NCI-H2107 treated with DMSO at 0.1 percent for 48 hours (cell line): ENCODE measurements around the gene TRIP11.

Experiments used
- DNase-seq: peaks from one replicate; lab custom pipeline; 2025; ENCODE audit not compliant: unreplicated experiment; lab: John Stamatoyannopoulos, UW

The TRIP11 gene

DNA sequence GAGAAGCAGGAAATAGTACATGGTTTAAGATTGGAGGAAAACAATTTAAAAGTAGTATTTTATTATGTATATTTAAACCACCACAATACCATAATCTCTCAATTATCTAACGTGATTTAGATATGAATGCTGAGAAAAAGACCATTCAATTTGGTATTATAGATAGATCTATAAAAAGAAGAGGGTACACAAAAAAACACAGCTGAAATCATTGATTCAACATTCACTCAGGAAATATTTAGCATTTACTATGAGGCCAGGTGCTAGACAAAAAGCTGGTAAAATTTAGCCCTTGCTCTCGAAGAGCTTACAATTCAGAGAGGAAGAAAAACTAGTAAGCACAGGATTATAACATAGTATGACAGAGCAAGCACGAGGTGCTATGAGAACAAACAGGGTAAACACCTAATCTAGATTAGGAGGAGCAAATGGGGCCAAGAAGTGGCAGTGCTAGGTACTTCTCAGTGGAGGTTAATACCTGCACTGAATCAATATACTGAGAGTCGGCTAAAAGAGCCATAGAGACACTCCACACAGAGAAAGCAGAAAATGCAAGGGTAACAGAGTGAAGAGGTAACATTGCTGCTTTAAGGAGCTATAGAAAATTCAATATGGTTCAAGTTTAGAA is 27.6 kb downstream of the TRIP11 start:
- DNase-seq: no peak

DNA sequence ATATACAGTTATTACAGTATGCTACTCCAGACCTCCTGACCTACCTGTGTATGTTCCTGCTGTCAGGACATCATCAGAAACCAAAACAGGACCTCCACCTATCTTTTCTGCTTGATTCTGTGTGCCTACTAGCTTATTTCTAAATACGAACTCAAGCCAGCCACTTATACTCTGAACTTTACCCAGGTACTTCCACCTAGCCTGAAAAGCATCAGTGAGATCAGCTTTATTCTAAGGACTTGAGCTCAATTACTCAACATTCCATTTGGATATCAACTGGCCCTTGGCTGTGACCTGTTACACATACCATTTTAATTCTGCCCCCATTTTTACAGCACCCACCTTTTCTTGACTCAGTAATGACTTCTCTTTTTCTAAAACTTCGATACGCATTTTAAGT is 29.2 kb downstream of the TRIP11 start:
- no peak for DNase-seq

DNA sequence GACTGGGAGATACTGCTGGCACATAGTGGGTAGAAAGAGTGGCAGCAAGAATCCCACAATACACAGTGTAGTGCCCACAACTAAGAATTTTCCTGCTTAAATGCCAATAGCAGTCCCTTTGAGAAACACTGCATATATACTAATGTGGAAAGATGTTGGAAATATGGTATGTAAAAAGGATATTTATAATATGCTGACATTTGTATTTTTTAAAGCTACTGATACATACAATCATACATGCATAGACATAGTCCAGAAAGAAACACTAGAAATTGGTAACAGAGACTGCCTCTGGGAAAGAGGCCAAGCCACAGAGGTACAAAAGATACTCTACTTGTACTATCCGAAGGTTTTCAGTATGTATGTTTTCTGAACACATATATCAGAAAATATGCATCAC is 30.3 kb downstream of the TRIP11 start:
- peak; percentile 13 for DNase-seq

DNA sequence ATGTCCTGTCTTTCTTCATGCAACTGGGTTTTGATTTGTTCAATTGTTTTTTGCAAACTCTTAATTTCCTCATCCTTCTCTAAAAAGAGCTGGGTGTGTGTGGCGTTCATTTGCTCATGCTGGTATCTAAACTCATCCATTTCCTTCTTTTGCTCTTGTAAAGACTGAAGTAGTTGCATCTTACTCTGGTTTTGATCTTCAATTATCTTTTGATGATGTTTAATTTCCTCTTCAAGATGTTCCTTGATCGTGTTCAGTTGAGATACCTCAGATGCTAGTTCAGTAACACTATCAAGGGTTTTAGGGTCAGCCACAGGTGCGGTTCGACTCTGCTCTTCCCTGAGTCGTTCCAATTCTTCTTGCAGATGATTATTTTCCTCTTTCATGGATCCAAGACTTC is 34.8 kb downstream of the TRIP11 start:
- no peak for DNase-seq

DNA sequence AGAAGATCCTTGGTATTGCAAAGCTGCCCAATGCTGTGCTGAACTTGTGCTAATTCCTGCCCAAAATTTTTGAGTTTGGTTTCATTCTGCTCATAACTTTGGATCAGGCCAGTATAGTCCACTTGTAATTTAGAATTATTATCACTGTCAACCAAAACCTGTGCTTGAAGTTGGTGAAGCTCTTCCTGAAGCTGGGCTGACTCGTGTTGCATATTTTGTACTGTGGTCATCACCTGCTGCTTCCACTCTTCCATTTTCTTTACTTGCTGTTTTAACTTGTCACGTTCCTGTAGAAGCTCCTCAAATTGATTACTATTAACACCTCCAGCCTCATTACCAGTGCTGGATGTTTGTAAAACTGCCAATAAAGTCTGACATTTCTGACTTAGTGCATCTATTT is 35.8 kb downstream of the TRIP11 start:
- no peak for DNase-seq

DNA sequence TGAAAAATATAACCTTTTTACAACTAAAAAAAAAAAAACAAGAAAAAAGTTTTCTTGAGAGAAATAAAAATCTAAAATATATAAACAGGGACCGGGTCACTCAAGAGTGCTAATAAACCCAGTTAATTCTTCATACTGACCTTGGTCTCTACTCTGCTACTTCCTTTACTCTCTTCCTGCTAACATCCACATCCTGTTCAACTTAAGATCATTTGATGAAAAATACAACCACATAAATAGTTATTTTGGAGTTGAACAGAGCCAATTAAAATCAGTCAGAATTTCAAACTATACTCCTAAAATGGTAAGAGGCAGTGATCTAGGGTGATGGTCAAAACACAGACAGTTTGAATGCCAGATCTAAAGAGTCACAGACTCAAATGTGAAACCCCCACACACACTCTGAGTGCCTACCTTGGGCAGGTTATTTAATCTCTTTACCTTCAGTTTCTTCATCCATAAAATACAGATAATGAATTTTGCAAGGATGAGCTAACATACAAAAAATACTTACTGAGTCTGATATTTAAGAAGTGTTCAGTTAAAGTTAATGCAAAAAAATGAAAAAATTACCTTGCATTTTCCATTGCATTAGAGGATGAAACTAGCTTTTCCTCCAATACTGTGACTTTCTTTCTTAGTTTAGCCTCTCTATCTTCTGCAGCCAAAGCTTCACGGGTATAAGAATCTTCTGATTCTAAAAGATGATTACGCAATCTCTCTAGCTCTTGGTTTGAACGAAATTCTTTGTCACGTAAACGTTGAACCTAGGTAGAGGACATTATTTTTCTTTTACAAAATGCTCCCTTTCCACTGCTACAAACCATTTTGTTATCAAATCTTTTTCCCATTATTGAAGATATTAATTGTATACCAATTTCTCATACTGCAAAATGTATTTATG is 40.9 kb downstream of the TRIP11 start:
- no peak for DNase-seq

DNA sequence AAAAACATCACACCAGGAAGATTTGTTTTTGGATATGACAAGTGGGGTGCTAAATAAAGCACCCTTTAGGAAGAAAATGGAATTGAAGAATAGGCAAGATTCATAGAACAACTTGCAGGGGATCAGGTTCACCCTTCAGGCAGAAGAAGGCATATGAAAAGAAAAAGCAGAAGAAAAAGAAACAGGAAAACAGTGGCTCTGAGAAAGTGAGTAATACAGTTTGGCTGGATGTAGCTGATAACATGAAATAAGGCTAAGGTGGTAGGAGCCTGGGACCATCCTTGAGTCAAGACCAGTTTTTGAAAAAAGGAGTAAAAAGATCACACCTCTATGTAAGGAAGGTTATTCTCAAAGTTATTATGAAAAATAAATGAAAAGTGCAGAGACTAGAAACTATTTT is 42.4 kb downstream of the TRIP11 start:
- DNase-seq: no peak

DNA sequence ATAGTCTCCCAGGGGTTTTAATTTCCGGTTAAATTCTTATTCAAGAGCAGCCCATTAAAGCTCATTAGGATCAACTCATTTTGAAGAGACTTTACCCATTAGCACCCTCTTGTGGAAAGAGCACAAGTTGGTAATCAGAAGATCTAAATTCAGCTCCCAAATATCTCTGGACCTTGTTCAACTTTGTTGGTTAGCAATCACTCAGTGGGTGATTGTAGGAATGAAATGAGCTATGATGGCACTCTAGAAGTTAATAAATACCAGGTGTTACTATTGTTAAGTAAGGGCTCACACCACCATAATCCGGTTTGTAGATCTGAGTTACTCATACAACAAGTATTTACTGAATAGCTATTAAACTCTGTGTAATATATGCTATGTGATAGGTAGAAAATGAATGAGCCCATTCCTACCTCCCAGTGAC is 42.9 kb downstream of the TRIP11 start:
- DNase-seq: peak; percentile 81

DNA sequence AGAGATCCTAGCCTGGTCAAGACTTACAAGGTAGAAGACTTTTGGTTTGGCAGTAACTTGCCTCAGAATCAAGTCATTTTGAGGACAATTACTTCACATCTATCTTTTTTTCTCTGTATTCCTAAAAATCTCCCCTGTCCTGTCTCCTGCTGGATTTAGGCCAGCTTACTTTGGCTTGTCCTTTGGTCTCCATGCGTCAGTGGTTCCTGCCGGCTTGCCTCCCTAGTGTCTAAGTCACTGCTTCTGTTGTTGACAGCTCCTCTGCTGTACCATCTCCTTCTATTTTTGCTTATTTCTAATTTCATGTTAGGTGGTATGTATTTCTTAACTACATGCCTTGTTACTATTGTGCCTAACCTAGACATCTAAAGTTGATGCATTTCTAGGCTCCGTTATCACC is 52.7 kb downstream of the TRIP11 start:
- no peak for DNase-seq

DNA sequence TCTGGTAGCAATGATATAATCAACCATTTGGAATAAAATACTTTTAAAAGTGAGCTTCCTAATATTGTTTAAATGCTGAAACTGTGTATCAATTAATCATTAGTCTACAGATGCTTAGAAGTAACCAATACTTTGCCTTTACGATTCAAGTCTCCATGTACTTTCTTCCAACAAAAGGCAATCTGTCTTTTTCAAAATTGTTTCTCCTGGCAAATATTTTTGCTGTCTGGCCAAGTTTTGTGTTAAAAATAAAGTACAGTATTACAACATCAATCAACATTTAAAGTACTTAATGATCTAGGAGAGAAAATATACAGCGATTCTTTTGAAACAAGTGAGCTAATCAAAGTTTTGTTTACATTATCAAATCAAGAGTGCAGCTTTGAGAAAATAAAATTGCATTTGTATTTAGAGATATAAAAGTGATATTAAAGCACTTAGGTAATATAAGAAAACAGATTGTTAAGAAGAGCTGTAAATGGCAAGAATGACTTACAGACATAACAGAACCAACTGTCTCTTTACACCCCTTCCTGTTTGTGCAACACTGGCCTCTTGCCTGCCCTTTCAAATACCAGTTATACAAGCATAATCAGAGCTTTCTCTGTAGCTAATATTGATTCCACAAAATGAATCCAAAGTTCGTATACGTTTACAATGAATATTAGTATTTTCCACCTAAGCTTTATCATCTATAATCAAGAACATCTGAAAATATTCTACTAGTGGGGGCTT is 54.2 kb downstream of the TRIP11 start:
- no peak for DNase-seq

DNA sequence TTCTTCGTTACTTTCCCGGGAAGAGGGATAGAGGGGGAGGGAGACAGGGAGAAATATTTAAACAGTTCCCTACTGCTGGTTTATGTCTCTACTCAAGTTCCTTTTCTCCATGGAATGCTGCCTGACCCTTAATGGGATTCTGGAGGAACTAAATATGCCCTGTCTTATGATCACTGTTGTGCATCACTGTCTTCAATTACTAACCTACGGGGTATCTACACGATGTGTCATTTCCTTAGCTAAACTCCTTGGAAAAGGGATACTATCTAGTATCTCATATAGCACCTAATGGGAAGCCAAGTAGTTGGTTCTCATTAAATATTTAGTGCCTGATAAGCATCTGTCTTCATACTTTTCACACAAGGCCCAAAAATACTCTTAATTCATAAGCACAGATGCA is 54.9 kb downstream of the TRIP11 start:
- DNase-seq: no peak

DNA sequence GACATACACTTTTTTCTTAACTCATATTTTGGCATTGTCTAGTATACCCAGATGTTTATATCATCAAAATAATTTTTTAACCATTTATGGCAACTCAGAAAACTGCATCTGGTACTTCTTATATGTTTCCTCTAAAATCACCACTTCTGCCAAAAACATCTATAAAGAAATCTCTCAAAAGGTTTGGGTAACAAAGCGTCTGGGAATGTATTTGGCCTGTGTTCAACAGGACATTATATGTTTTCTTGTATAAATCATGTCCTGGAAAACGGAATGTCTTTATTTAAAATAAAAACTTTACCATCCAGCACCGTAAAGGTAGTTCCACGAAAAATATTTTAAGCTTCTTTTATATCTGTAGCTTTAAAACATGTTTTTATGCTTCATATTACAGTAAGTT is 56.3 kb downstream of the TRIP11 start:
- DNase-seq: no peak

DNA sequence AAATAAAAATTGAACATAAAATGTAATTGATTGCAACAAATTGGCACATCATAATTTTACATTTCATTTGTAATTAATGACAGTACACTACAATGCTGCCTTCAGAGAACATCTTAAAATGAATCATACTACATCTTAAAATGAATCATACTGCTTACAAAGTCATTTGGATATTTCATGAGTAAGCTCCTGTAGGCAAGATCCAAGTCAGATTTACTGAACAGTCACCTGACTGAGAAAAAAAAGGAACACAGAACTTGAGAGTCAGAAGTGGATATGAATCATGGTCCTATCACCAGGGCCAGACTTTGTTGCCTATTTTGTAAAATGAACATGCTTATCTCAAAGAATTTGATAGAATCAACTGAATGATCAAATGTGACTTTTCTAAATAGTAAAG is 59.7 kb downstream of the TRIP11 start:
- DNase-seq: no peak

DNA sequence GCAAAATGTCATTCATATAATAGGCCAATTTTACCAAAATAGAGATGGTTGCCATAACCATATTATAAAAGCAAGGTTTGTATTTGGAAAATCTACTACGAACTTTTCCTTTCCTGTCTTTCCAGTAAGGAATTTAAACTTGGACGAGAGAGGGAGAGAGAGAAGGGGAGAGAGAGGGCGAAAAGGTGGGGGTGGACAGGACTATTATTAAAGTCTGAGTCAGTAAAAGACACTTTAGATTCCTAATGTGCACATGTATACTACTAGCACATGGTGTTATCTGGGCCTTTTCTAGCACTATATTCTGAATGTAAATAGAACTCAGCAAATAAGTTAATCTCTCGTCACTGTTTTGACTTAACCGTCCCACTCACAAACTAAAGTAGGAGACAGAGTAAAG is 62.0 kb downstream of the TRIP11 start:
- DNase-seq: no peak

DNA sequence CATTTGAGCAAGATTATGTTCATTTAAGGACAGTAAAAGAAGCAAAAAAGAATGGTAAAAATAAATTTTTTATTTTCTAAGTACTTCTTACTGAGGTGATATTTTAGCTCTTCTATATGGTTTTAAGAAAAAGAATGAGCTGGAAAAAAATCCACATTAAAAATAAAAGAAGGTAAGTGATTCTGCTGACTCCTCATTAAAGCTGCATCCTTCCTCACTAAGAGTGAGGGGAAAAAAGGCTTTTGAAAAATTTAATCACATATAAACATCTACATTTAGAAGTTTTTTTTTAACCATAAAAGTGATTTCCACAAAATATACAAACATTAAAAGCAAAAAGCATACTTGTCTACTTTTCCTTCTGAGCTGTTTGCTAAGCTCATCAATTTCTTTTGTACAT is 64.1 kb downstream of the TRIP11 start:
- no peak for DNase-seq

DNA sequence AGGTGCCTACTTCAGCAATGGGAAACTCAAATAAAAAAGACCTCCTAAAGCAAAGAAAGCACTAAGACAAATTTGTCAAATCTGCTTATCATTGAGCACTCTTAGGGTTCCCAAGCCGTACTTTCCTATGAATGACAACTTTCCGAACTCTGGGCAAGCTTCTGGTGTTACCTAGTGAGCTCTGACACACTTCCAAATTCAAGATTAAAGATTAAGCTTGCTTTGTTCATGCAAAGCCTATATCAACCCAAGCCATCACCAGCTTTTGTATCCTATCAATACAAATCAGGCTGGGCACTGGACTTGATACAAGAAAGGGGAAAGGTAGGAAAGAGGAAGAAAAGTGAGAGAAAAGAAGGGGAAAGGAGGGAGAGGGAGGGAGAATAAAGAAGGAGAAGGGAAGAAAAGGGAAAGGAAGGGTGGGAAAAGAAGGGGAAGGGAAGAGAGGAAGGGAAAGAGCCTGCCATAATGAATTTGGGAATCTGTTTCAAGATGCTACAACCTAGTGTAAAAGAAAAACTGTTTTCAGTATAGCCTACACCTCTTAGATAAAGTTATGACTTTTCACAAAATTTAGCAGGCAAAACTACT is 68.6 kb downstream of the TRIP11 start:
- no peak for DNase-seq

DNA sequence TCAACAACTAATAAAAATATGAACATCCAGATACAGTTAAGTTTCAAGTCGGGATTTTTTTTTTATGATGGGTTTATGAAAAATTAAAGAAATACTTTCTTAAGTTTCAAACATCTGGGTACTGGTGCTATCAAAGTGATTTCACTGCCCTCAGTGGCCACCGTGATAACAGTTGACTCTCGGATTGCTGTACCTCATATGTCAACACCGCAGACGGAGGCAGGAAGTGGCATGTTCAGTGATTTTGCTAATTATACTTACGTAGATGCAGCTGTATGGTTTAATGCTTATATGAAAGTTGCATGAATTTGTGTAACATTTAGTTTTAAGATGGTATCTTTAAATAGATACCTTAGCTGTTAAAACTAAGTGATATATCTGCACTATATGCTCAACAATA is 71.6 kb downstream of the TRIP11 start:
- no peak for DNase-seq

DNA sequence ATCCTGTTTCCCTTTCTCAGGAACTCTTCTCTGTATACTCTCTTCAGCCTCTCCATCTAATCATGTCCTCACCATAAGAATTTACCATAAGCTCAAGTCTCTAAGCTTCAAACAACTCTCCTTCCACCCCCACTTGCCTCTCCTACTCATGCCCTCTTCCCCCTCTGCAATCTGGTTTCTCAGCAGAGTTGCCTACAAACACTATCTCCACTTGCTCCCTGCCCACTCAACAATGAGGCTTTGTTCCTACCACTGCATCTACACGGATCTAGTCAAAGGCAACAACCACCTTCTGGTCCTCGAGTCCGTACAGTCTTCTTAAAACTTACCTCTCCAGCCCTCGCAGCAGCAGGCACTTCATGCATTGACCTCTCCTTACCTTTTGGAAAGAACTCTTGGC is 75.1 kb downstream of the TRIP11 start:
- no peak for DNase-seq

DNA sequence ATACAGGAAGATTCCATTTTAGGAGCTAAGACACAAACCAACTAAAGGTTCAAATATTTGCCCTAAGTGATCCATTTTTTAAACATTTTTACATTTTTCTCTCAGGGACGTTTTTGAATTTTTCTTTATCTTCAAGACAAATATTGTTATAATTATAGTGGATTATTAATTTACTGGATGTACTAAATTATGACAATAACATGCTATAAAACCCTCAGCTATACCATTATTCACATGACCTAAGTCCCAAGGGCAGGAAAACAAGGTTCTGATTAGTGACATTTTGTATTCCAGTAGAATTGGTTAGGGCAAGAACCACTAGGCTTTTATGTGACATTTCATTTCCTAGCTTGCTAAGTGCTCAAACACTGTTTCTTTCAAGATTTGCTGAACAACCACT is 75.8 kb downstream of the TRIP11 start:
- no peak for DNase-seq

DNA sequence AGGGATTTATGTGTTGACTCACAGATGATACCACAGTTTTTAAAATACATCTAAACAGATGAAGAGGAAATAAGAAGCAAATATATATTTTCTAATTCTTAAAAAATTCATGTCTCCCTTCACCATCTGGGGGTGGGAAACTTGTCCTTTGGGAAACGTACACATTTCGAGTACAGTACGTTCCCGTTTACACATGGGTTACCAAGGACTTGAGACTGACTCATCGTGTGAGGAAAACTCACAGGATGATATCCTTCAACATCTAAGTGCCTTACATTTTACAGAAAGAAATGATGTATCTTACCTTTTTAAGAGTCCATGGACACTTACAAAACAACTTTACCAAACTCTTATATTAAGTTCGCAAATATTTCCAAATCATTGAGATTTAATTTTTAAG is 76.4 kb downstream of the TRIP11 start:
- no peak for DNase-seq
